ENCODE results near the gene ZNF684.
"Not testable (repeated sequence)": the region's sequence is repeated elsewhere in the genome, so short reads cannot be mapped to it uniquely, and the experiment has no call there.

Gene ZNF684

DNA sequence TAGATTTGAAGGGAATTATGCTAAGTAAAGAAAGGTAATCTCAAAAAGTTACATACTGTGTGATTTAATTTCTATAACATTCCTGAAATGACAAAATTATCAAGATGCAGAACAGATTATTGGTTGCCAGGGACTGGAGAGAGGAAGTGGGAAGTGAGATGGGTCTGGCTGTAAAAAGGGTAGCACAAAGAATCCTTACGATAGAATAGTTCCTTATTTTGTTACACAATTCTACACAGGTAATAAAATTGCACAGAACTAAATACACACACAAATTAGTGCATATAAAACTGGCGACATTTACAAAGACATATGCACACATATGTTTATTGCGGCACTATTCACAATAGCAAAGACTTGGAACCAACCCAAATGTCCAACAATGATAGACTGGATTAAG is 33.5 kb downstream of the ZNF684 start:
- Histone ChIP-seq H3K9me3 (ENCODE audit: insufficient read depth, low read depth, low read length) (no peaks in the 10 kb centered on the region), H3K79me2 (ENCODE audit: insufficient read depth, low read length) (no peaks in the 10 kb centered on the region), H2AFZ (ENCODE audit: low read length) (no peak overlapping the region), H3K4me1 (ENCODE audit: insufficient read depth, low read length, poor library complexity, severe bottlenecking) (no peaks in the 10 kb centered on the region), H3K9me2 (replicated peaks; ENCODE audit: low read depth, low read length) (no peaks in the 10 kb centered on the region), H3K36me3 (ENCODE audit: insufficient read depth, low read length) (no peaks in the 10 kb centered on the region), H3F3A (ENCODE audit: low read depth) (no peaks in the 10 kb centered on the region), H3K4me2 (ENCODE audit: low read depth, low read length, poor library complexity, severe bottlenecking) (no peak overlapping the region), H3K4me3 (ENCODE audit: low read length, poor library complexity, severe bottlenecking) (no peak overlapping the region), H4K20me1 (ENCODE audit: insufficient read depth, low read length, poor library complexity, severe bottlenecking) (no peaks in the 10 kb centered on the region), H3K9ac (ENCODE audit: low read depth, low read length, poor library complexity, severe bottlenecking) (no peak overlapping the region), H3K27me3 (ENCODE audit: insufficient read depth, low read length, poor library complexity, severe bottlenecking) (no peaks in the 10 kb centered on the region)
- TF ChIP-seq, protein P1, sequence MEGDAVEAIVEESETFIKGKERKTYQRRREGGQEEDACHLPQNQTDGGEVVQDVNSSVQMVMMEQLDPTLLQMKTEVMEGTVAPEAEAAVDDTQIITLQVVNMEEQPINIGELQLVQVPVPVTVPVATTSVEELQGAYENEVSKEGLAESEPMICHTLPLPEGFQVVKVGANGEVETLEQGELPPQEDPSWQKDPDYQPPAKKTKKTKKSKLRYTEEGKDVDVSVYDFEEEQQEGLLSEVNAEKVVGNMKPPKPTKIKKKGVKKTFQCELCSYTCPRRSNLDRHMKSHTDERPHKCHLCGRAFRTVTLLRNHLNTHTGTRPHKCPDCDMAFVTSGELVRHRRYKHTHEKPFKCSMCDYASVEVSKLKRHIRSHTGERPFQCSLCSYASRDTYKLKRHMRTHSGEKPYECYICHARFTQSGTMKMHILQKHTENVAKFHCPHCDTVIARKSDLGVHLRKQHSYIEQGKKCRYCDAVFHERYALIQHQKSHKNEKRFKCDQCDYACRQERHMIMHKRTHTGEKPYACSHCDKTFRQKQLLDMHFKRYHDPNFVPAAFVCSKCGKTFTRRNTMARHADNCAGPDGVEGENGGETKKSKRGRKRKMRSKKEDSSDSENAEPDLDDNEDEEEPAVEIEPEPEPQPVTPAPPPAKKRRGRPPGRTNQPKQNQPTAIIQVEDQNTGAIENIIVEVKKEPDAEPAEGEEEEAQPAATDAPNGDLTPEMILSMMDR (conservative IDR thresholded peaks at IDR 0.05; ENCODE audit: low read length) = no peak
- TF ChIP-seq EZH2phosphoT487 (IDR thresholded peaks at IDR 0.05; ENCODE audit: borderline replicate concordance) = no peak

DNA sequence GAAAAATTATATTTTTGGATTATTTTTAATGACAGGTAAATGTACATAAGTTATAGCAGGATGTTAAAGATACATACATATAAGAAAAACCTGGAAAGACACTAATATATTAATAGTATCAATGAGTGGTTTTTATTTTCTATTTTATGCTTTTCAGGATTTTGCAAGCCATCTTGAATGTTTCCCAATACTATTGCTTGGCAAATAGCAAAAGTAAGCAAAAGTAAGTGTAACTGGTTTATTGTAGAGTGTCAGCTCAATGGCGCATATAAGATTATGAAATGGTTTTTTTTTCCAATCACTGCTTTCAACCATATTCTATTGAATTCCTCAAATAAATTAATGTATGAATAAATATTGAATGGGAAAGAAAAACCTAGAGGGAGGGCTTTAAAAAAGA is 36.4 kb downstream of the ZNF684 start:
- H3F3A ChIP-seq (ENCODE audit: low read depth) = no peaks in the 10 kb centered on the region
- H3K4me3 ChIP-seq (ENCODE audit: low read length, poor library complexity, severe bottlenecking) = no peak overlapping the region
- TF ChIP-seq, protein P1 (conservative IDR thresholded peaks at IDR 0.05; ENCODE audit: low read length) = no peak
- no peak for TF ChIP-seq EZH2phosphoT487 (IDR thresholded peaks at IDR 0.05; ENCODE audit: borderline replicate concordance)
- H3K9me2 ChIP-seq (replicated peaks; ENCODE audit: low read depth, low read length) = no peaks in the 10 kb centered on the region
- no peaks in the 10 kb centered on the region for H3K36me3 ChIP-seq (ENCODE audit: insufficient read depth, low read length)
- H3K79me2 ChIP-seq (ENCODE audit: insufficient read depth, low read length) = no peaks in the 10 kb centered on the region
- no peaks in the 10 kb centered on the region for H3K9me3 ChIP-seq (ENCODE audit: insufficient read depth, low read depth, low read length)
- no peaks in the 10 kb centered on the region for H3K27me3 ChIP-seq (ENCODE audit: insufficient read depth, low read length, poor library complexity, severe bottlenecking)
- no peak overlapping the region for H2AFZ ChIP-seq (ENCODE audit: low read length)
- no peaks in the 10 kb centered on the region for H3K4me1 ChIP-seq (ENCODE audit: insufficient read depth, low read length, poor library complexity, severe bottlenecking)
- no peaks in the 10 kb centered on the region for H4K20me1 ChIP-seq (ENCODE audit: insufficient read depth, low read length, poor library complexity, severe bottlenecking)
- no peak overlapping the region for H3K4me2 ChIP-seq (ENCODE audit: low read depth, low read length, poor library complexity, severe bottlenecking)
- H3K9ac ChIP-seq (ENCODE audit: low read depth, low read length, poor library complexity, severe bottlenecking) = no peak overlapping the region

DNA sequence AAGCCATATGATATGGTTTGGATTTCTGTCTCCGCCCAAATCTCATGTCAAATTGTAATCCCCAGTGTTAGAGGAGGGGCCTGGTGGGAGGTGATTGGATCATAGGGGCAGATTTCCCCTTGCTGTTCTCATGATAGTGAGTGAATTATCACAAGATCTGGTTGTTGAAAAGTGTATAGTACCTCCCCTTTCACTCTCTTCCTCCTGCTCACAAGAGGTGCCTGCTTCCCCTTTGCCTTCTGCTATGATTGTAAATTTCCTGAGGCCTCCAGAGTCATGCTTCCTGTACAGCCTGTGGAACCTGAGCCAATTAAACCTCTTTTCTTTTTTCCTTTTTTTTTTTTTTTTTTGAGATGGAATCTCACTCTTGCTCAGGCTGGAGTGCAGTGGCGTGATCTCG is 43.4 kb downstream of the ZNF684 start:
- Histone ChIP-seq H3K4me2 (ENCODE audit: low read depth, low read length, poor library complexity, severe bottlenecking) (peak overlapping the region; percentile 49), H3K4me1 (ENCODE audit: insufficient read depth, low read length, poor library complexity, severe bottlenecking) (peaks cover 11% of the 10 kb centered on the region), H2AFZ (ENCODE audit: low read length) (peak overlapping the region; percentile 65)
- not testable (repeated sequence) for H3K9me2 ChIP-seq (replicated peaks; ENCODE audit: low read depth, low read length); H3K9ac ChIP-seq (ENCODE audit: low read depth, low read length, poor library complexity, severe bottlenecking); H3F3A ChIP-seq (ENCODE audit: low read depth); H3K27me3 ChIP-seq (ENCODE audit: insufficient read depth, low read length, poor library complexity, severe bottlenecking); H3K9me3 ChIP-seq (ENCODE audit: insufficient read depth, low read depth, low read length); H4K20me1 ChIP-seq (ENCODE audit: insufficient read depth, low read length, poor library complexity, severe bottlenecking); H3K36me3 ChIP-seq (ENCODE audit: insufficient read depth, low read length); H3K79me2 ChIP-seq (ENCODE audit: insufficient read depth, low read length); H3K4me3 ChIP-seq (ENCODE audit: low read length, poor library complexity, severe bottlenecking)

DNA sequence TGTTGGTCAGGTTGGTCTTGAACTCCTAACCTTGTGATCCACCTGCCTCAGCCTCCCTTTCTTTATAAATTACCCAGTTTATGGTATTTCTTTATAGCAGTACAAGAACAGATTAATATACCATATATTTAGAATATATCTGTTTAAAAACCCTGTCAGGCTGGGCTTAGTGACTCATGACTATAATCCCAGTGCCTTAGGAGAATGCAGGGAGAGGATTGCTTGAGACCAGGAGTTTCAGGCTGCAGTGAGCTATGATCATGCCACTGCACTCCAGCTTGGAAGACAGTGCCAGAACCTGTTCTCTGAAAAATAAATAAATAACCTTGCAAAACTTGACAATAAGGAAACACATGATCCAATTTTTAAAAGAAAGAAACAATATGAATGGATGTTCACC is 43.9 kb downstream of the ZNF684 start:
- Histone ChIP-seq H3K79me2 (ENCODE audit: insufficient read depth, low read length) (no peaks in the 10 kb centered on the region), H3K4me3 (ENCODE audit: low read length, poor library complexity, severe bottlenecking) (no peak overlapping the region), H3F3A (ENCODE audit: low read depth) (no peaks in the 10 kb centered on the region), H3K4me2 (ENCODE audit: low read depth, low read length, poor library complexity, severe bottlenecking) (peak overlapping the region; percentile 49), H3K36me3 (ENCODE audit: insufficient read depth, low read length) (no peaks in the 10 kb centered on the region), H3K4me1 (ENCODE audit: insufficient read depth, low read length, poor library complexity, severe bottlenecking) (peaks cover 11% of the 10 kb centered on the region), H3K9me3 (ENCODE audit: insufficient read depth, low read depth, low read length) (no peaks in the 10 kb centered on the region), H3K27me3 (ENCODE audit: insufficient read depth, low read length, poor library complexity, severe bottlenecking) (no peaks in the 10 kb centered on the region), H3K9me2 (replicated peaks; ENCODE audit: low read depth, low read length) (no peaks in the 10 kb centered on the region), H3K9ac (ENCODE audit: low read depth, low read length, poor library complexity, severe bottlenecking) (no peak overlapping the region), H2AFZ (ENCODE audit: low read length) (0 out of 2 replicates have a peak overlapping the region, but pooled peaks have one; percentile 31), H4K20me1 (ENCODE audit: insufficient read depth, low read length, poor library complexity, severe bottlenecking) (no peaks in the 10 kb centered on the region)
- no peak for TF ChIP-seq EZH2phosphoT487 (IDR thresholded peaks at IDR 0.05; ENCODE audit: borderline replicate concordance)
- TF ChIP-seq, protein P1 (conservative IDR thresholded peaks at IDR 0.05; ENCODE audit: low read length) = no peak
